Measurements from ENCODE around the gene CPM. TPM values are rescaled to one million over a fixed set of nuclear protein-coding genes. Genes with fewer than 3 reads are reported as not detected.
"Not testable (repeated sequence)": the region's sequence is repeated elsewhere in the genome, so short reads cannot be mapped to it uniquely, and the experiment has no call there.

The CPM gene
- polyA plus RNA-seq, 1 donor (not counting 4 experiments of a cell fraction or from before 2014, with no cell fraction given), result 2.5 TPM

DNA sequence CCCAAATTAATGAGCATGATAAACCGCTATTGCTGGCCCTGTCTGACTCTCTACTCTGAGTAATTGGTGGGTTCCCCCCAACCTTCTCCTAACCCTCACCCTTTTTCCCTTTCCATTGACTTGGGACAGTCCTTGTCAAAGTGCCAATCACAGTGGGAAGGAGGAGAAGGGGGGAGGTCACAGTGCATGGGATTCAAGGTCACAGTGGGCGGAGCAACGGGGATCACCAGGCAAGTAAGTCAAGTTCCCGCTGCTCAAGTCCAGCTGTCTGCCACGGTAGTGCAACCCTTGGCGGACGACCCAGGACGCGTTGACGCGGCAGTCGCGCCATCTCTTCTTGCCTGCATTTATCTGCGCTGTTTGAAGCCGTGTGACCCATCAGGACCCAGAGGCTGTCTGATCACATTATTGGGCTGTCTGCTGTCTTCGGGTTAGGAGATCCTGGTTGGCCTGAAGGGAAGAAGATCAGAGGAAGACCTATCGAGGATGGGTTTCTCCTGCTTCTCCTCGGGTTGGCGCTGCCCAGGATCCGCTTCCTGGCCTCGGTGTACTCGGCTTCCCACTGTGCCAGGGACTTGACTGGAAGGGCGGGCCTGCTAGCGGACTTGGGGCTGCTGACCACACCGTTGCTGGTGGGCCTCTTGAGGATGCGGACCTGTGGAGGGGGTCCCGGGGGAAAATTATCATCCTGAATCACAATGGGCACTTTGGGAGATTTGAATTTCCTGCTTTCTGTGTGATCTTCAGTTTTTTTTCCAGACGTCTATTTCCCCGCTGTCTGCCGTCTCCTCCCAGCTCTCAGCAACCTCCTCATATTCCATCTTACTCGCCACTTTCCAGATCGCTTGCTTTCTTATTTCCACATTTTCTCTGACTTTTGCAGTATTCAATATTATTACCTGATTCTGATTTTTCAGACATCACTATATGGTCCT, 128.0 kb downstream of the CPM start:
- Histone ChIP-seq H3K36me3 (ENCODE audit: control insufficient read depth in 2 of 2, extremely low read depth in 1 of 2, insufficient read depth in 2 of 2, low read length in 2 of 2) (peaks cover 0 to 3% of the 10 kb centered on the region in 2 experiments), H3K9me1 (ENCODE audit: control insufficient read depth, extremely low read depth, insufficient read depth, low read length) (no peaks in the 10 kb centered on the region), H3K9ac (ENCODE audit: control insufficient read depth, extremely low read depth, insufficient read depth, low read length) (no peak overlapping the region), H4K20me1 (ENCODE audit: control insufficient read depth, extremely low read depth, insufficient read depth, low read length) (no peaks in the 10 kb centered on the region), H3K4me2 (ENCODE audit: control insufficient read depth, extremely low read depth, insufficient read depth, low read depth, low read length) (no peak overlapping the region), H3K9me3 (ENCODE audit: control insufficient read depth, low read depth, low read length) (no peaks in the 10 kb centered on the region), H3K4me3 (ENCODE audit: control insufficient read depth in 2 of 3, extremely low read depth in 1 of 3, insufficient read depth in 2 of 3, low read depth in 1 of 3, low read length in 3 of 3) (no peak overlapping the region), H3K27ac (ENCODE audit: control insufficient read depth, insufficient read depth, low read length) (no peak overlapping the region), H3K27me3 (ENCODE audit: control insufficient read depth, extremely low read depth, insufficient read depth, low read length) (no peaks in the 10 kb centered on the region), H2AFZ (ENCODE audit: control insufficient read depth, low read length) (no peak overlapping the region), H3K79me2 (ENCODE audit: control insufficient read depth, insufficient read depth, low read length) (peaks cover 11% of the 10 kb centered on the region), H3K4me1 (ENCODE audit: control insufficient read depth, extremely low read depth, insufficient read depth, low read length) (peaks cover 12% of the 10 kb centered on the region)
- DNase-seq (ENCODE audit: low read depth, low spot score), result no peak
- dilution Hi-C loops (cut with MboI; ENCODE audit: extremely low pct_ligation_motif_present, low sequenced_read_pairs), result no loop called here
- TF ChIP-seq, protein P1, sequence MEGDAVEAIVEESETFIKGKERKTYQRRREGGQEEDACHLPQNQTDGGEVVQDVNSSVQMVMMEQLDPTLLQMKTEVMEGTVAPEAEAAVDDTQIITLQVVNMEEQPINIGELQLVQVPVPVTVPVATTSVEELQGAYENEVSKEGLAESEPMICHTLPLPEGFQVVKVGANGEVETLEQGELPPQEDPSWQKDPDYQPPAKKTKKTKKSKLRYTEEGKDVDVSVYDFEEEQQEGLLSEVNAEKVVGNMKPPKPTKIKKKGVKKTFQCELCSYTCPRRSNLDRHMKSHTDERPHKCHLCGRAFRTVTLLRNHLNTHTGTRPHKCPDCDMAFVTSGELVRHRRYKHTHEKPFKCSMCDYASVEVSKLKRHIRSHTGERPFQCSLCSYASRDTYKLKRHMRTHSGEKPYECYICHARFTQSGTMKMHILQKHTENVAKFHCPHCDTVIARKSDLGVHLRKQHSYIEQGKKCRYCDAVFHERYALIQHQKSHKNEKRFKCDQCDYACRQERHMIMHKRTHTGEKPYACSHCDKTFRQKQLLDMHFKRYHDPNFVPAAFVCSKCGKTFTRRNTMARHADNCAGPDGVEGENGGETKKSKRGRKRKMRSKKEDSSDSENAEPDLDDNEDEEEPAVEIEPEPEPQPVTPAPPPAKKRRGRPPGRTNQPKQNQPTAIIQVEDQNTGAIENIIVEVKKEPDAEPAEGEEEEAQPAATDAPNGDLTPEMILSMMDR (optimal IDR thresholded peaks at IDR 0.05 in 1 of 3, IDR thresholded peaks at IDR 0.05 in 1 of 3, conservative IDR thresholded peaks at IDR 0.05 in 1 of 3; ENCODE audit: extremely low read depth in 1 of 3, insufficient read depth in 2 of 3, low read length in 3 of 3), result no peak
- no peak for TF ChIP-seq EZH2 (IDR thresholded peaks at IDR 0.05; ENCODE audit: low read length)
- no peak for FAIRE-seq

DNA sequence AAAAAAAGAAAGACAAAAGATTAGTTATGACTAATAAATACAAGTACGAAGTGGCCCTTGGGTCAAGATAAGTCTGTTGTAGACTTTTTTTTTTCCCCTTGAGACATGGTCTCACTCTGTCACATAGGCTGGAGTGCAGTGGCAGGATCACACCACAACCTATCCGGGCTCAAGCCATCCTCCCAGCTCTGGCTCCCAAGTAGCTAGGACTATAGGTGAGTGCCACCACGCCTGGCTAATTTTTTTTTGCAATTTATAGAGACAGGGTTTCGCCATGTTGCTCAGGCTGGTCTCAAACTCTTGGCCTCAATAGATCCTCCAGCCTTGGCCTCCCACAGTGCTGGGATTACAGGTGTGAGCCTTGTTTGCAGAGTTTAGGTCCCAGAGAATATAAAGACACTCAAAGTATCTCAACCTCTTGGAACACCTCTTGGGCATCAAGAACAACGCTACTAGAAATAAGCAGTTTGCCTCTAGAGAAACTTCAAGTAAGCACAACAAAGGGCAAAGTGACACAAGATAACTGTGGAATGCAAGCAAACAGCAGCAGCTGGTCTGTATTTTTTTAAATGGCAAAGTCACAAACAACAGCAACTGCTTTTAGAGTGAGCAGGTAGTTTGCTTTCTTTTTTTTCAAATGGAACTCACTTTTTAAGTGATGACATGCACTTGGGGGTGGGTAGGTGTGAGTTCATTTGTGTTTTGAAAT, 128.9 kb downstream of the CPM start:
- Histone ChIP-seq H3K4me2 (ENCODE audit: control insufficient read depth, extremely low read depth, insufficient read depth, low read depth, low read length) (no peak overlapping the region), H3K27me3 (ENCODE audit: control insufficient read depth, extremely low read depth, insufficient read depth, low read length) (no peaks in the 10 kb centered on the region), H4K20me1 (ENCODE audit: control insufficient read depth, extremely low read depth, insufficient read depth, low read length) (no peaks in the 10 kb centered on the region), H3K4me1 (ENCODE audit: control insufficient read depth, extremely low read depth, insufficient read depth, low read length) (peaks cover 13% of the 10 kb centered on the region), H3K36me3 (ENCODE audit: control insufficient read depth in 2 of 2, extremely low read depth in 1 of 2, insufficient read depth in 2 of 2, low read length in 2 of 2) (no peaks in the 10 kb centered on the region), H3K79me2 (ENCODE audit: control insufficient read depth, insufficient read depth, low read length) (peaks cover 3% of the 10 kb centered on the region), H2AFZ (ENCODE audit: control insufficient read depth, low read length) (no peak overlapping the region), H3K27ac (ENCODE audit: control insufficient read depth, insufficient read depth, low read length) (no peak overlapping the region), H3K4me3 (ENCODE audit: control insufficient read depth in 2 of 3, extremely low read depth in 1 of 3, insufficient read depth in 2 of 3, low read depth in 1 of 3, low read length in 3 of 3) (no peak overlapping the region), H3K9me1 (ENCODE audit: control insufficient read depth, extremely low read depth, insufficient read depth, low read length) (no peaks in the 10 kb centered on the region), H3K9me3 (ENCODE audit: control insufficient read depth, low read depth, low read length) (no peaks in the 10 kb centered on the region), H3K9ac (ENCODE audit: control insufficient read depth, extremely low read depth, insufficient read depth, low read length) (no peak overlapping the region)
- dilution Hi-C loops (cut with MboI; ENCODE audit: extremely low pct_ligation_motif_present, low sequenced_read_pairs), result no loop called here
- TF ChIP-seq, protein P1 (optimal IDR thresholded peaks at IDR 0.05 in 1 of 3, IDR thresholded peaks at IDR 0.05 in 1 of 3, conservative IDR thresholded peaks at IDR 0.05 in 1 of 3; ENCODE audit: extremely low read depth in 1 of 3, insufficient read depth in 2 of 3, low read length in 3 of 3), result no peak
- TF ChIP-seq EZH2 (IDR thresholded peaks at IDR 0.05; ENCODE audit: low read length), result no peak
- FAIRE-seq, result no peak
- DNase-seq (ENCODE audit: low read depth, low spot score), result no peak

DNA sequence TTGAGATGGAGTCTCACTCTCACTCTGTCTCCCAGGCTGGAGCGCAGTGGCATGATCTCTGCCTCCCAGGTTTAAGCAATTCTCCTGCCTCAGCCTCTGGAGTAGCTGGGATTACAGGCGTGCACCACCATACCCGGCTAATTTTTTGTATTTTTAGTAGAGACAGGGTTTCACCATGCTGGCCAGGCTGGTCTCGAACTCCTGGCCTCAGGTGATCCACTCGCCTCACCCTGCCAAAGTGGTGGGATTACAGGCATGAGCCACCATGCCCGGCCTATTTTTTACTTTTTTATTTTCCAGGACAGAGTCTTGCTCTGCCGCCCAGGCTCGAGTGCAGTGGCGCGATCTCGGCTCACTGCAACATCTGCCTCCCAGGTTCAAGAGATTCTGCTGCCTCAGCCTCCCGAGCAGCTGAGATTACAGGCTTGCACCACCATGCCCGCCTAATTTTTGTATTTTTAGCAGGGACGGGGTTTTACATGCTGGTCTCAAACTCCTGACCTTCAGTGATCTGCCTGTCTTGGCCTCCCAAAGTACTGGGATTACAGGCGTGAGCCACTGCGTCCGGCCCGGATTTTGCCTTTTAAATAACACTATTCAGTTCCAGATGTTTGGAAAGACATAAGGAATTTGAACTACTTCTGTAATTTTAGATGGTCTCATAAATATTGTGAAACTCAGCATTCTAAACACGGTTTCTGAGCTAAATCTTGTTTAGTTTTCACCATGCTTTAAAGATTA, 129.9 kb downstream of the CPM start:
- H3K36me3 ChIP-seq (ENCODE audit: control insufficient read depth in 2 of 2, extremely low read depth in 1 of 2, insufficient read depth in 2 of 2, low read length in 2 of 2); H3K4me3 ChIP-seq (ENCODE audit: control insufficient read depth in 2 of 3, extremely low read depth in 1 of 3, insufficient read depth in 2 of 3, low read depth in 1 of 3, low read length in 3 of 3); H3K79me2 ChIP-seq (ENCODE audit: control insufficient read depth, insufficient read depth, low read length); H3K27me3 ChIP-seq (ENCODE audit: control insufficient read depth, extremely low read depth, insufficient read depth, low read length); dilution Hi-C loops (cut with MboI; ENCODE audit: extremely low pct_ligation_motif_present, low sequenced_read_pairs); H3K9ac ChIP-seq (ENCODE audit: control insufficient read depth, extremely low read depth, insufficient read depth, low read length); DNase-seq (ENCODE audit: low read depth, low spot score); H4K20me1 ChIP-seq (ENCODE audit: control insufficient read depth, extremely low read depth, insufficient read depth, low read length); H3K4me2 ChIP-seq (ENCODE audit: control insufficient read depth, extremely low read depth, insufficient read depth, low read depth, low read length); H3K9me1 ChIP-seq (ENCODE audit: control insufficient read depth, extremely low read depth, insufficient read depth, low read length); H3K27ac ChIP-seq (ENCODE audit: control insufficient read depth, insufficient read depth, low read length); H2AFZ ChIP-seq (ENCODE audit: control insufficient read depth, low read length); H3K9me3 ChIP-seq (ENCODE audit: control insufficient read depth, low read depth, low read length); FAIRE-seq: not testable (repeated sequence)
- peaks cover 13% of the 10 kb centered on the region for H3K4me1 ChIP-seq (ENCODE audit: control insufficient read depth, extremely low read depth, insufficient read depth, low read length)

Data from keratinocyte (primary cell).